Gastrocnemius medialis (tissue), 4 donors: ENCODE measurements around the gene FAM110A.

ENCODE experiments used
- CTCF ChIP-seq, 5 experiments: fragments of 450-650 bp in 3 of 5; fragments of 200-600 bp in 2 of 5; sonication (generic) in 2 of 5; IDR thresholded peaks in 4 of 5; conservative IDR thresholded peaks in 1 of 5; 1 replicate in 4 of 5; 2 replicates in 1 of 5; pipeline ENCODE4 v1.5.1; 2016 to 2019; ENCODE audit warnings: antibody characterized with exemption in 5 of 5, mild to moderate bottlenecking in 3 of 5, moderate library complexity in 3 of 5
- POLR2A ChIP-seq, 2 donors: fragments of 450-650 bp; IDR thresholded peaks; one replicate each; pipeline ENCODE4 v1.6.1; 2017; ENCODE audit warnings: antibody characterized with exemption in 2 of 2, mild to moderate bottlenecking in 2 of 2, moderate library complexity in 2 of 2

- no peak for TF ChIP-seq CTCF (IDR thresholded peaks at IDR 0.05 in 4 of 5, conservative IDR thresholded peaks at IDR 0.05 in 1 of 5)
- no peak for TF ChIP-seq POLR2A (IDR thresholded peaks at IDR 0.05)
Measured at GRCh38 chr20:890666-891057, 57.1 kb downstream of the FAM110A start.
